Epidermal melanocyte (primary cell): Measurements from ENCODE around the gene FRMD3.
A peak's percentile ranks its signal among the peaks of the same experiment; 100 is the strongest.

ENCODE experiments used
- DNase-seq: peaks from one replicate; pipeline ENCODE4 v3.0.0; 2011; ENCODE audit warnings: low spot score; ENCODE audit not compliant: insufficient read length

The FRMD3 gene

DNA sequence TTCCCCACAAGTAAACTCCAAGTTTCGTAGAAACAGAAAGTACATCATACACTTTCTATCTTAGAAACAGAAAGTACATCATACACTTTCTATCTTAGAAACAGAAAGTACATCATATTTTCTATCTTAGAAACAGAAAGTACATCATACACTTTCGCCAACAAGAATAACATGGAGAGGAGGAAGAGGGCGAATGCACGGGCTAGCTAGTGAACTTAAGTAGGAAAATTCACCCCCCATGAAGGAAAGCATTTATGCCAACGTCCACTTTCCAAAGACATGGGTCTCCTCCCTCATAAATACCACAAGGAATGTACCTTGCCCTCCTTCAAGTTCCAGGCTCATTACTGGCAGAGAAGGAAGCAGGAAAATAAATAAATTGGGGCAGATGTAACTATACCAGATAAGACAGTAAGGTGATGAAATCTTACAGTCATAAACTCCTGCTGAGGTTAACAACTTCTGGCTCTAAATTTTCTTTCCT lies 64.7 kb downstream of the FRMD3 start:
- no peak for DNase-seq

DNA sequence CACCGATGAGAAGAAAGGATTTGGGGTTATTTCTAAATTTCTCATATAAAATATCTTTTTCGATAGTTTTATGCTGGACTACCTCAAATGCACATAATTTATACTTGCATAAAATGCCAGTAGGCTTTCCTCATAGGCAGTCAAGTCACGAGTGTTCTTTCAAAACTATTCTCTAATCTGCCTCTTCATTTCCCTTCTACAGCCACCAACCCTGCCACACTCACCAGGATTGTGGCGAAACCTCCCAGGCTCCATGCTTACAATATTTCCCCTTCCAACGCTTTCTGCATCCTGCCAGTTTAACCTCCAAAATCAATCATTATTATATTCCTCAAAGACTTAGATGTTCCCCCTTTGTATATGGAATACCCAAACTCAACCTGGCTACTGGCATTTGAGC lies 65.4 kb downstream of the FRMD3 start:
- no peak for DNase-seq

GRCh38 chr9:83472221-83472665 lies 66.0 kb downstream of the FRMD3 start:
- DNase-seq: no peak

GRCh38 chr9:83471241-83471640 lies 67.0 kb downstream of the FRMD3 start:
- no peak for DNase-seq

GRCh38 chr9:83469722-83470121 lies 68.5 kb downstream of the FRMD3 start:
- DNase-seq: no peak

GRCh38 chr9:83468821-83469220 lies 69.4 kb downstream of the FRMD3 start:
- DNase-seq: no peak

GRCh38 chr9:83466877-83467276 lies 71.3 kb downstream of the FRMD3 start:
- DNase-seq: no peak

DNA sequence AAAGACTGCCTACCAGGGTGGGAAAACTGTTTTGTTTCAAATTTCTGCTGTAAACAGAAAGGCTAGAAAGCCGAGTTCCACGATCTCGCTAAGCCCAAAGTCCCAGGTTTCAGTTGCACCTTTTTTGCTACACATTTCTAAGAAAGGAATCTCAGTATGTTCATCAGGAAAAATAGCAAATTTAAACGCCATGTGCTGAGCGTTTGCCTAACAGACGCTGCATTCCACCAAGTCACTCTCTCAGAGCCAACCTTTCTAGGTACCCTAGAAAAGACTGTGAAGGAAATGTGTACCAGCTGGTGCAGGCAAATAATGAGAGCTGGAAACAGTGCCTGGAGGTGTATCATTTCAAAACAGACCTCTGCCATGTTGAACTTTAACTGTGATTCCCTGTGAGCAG lies 71.8 kb downstream of the FRMD3 start:
- no peak for DNase-seq

- DNase-seq: no peak
Observed at GRCh38 chr9:83459830-83460229, 78.4 kb downstream of the FRMD3 start.

DNA sequence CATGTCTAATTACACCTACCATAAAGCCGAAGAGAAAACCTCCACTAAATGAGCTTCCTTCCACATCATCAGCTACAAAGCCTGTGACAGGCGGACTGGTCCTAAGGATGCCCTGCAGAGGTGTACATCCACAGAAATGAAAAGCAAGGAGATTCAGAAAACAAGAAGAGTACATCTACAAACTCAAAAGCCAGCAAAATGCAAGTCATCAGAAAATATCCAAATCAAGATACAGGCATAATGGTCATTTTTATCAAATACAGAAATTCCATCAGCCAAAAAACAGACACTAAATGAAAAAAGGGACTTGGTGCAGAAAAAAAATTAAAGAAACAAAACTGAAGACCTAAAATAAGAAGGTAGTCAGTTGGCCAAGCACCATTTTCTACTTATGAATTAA lies 79.7 kb downstream of the FRMD3 start:
- DNase-seq: no peak

- DNase-seq: no peak
Observed at GRCh38 chr9:83457005-83457404, 81.2 kb downstream of the FRMD3 start.

GRCh38 chr9:83456226-83456625 lies 82.0 kb downstream of the FRMD3 start:
- no peak for DNase-seq

DNA sequence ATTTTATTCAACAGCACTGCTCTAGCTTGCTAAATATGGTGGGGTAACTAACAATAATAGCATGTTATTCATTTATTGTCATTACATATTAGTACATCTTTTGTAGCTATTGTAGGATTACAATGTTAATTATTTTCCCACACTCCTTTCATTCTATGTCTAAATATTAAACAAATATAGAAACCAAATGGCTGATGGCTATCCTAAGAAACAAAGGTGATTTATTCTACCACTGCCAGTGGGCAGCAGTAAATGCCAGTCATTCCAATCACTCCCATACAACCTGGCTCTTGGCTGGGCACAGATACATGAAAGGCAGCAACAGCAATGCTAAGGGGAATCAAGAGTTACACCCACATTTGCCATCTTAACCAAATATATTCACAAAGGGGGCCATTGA lies 84.1 kb downstream of the FRMD3 start:
- no peak for DNase-seq

GRCh38 chr9:83451308-83451707 lies 86.9 kb downstream of the FRMD3 start:
- no peak for DNase-seq

- DNase-seq: no peak
Observed at GRCh38 chr9:83449983-83450382, 88.2 kb downstream of the FRMD3 start.

- peak; percentile 29 for DNase-seq
Observed at GRCh38 chr9:83449166-83449565, 89.0 kb downstream of the FRMD3 start.

DNA sequence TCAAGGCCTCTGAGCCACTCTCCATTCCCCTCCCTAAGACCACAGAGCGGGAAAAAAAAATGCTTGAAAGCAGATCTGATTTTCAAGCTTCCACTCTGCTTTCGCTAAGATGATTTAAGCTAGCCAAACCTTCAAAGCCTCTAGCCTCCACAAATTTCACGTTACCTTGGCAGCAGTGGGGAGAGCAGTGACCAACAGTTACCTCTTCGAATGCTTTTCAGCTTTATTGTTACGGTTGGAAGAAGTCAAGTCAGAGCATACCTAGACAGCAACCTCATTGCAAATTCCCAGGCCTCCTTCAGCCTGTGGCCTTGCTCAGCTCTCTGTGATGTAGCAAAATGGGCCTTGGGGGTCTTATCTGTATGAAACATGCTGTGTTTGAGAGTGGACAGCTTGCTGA lies 89.6 kb downstream of the FRMD3 start:
- DNase-seq: no peak

- no peak for DNase-seq
Observed at GRCh38 chr9:83447351-83447750, 90.8 kb downstream of the FRMD3 start.

DNA sequence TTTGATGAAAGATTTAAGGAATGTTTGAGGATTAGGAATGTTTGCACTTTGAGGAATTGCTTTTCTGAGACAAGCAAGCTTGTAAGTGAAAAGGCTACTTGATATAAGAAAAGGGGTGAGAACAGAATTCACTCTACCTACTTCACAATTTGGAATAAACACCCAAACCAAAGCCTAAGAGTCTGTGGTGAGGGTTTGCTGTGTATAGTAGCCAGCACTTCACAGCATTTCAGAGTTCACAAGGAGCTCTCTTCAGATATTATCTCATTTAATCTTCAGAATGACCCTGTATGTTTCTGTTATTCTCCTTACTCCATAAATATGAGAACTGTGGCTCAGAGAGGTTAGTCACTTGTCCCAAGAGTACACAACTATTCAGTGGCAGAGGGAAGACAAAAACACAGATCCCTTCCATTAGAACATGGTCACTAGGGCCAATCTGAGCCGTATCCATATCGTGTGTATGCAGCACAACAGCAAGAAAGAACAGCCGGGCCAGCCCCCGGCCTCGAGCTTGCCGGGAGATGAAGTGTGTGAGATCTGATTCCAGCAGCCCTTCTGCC lies 92.4 kb downstream of the FRMD3 start:
- DNase-seq: no peak

DNA sequence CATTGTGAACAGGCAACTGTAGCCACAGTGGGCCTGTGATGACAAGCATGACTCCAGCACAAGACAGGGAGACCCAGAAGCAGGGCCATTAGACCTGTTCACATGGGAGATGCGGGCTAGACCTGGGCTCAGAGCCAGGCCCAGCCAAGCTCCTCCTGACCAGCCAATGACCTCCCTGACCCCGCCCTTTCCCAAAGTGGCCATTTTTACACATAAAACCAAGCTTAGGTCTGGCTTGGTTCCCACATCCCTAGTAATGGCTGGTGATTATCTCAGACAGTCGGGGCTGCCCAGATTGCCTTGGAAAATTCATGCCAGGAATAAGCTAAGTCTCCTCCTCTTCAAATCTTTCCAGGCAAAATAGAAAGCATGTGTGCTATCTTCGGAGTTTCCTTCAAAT lies 94.1 kb downstream of the FRMD3 start:
- no peak for DNase-seq

DNA sequence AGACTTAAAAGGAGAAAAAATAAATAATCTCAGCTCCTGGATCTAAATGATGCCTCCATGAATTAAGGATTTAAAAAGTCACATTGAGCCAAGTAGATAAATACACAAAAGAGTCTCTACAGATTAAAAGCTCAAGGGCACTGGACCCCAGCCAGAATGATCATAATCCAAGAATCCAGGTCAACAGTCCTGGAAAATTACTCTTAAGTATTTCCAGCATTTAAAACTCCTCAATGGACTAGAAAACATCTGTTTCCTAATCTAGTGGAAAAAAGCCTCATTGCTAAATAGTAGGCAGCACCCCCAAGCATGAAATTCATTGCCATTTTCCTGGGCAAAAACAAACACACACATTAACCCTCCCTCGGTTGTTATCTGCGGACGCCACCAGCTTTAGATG lies 96.8 kb downstream of the FRMD3 start:
- no peak for DNase-seq

DNA sequence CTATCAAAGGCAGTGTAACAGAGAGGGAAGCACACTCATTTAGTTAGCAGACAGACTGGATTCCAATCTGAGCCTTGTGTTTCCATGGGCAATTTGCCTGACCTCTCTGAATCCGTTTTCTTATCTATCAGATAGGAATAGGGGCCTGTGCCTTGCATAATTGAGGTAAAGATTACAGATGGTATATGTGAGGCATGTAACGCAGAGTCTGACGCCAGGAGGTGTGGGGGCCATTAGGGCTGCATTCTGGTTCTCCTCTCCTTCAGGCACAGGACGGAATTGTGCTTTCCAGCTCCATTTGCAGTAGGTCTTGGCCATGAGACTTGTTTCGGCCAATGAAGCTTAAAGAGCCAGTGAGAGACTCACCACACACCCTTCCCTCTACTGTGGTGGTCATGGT lies 97.6 kb downstream of the FRMD3 start:
- DNase-seq: no peak

DNA sequence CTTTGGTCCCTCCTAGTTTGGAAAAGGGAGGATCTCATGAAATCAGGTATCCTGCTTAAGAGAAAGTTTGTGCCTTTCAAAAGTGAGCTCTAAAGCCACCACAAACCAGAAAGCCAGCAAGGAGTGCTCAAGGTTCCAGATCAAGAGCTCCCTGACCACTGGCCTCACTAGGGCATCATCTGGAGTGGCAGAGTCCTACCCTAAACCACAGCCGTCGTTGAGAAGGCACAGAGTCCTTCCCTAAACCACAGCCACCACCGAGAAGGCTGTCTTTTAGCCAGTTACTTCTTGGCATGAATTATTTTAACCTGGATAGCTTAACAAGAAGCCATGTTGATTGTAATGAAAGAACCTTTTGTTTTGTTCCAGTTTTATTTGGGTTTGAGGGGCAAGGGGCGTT lies 102.9 kb downstream of the FRMD3 start:
- no peak for DNase-seq

- DNase-seq: no peak
Observed at GRCh38 chr9:83434254-83434653, 103.9 kb downstream of the FRMD3 start.
